HG03558 (cell line): ENCODE measurements around the gene MOCS1.

Experiments
- ATAC-seq: cut with Tn5 transposase; IDR thresholded peaks from one replicate; pipeline ENCODE4 v1.9.1; 2021; ENCODE audit warnings: moderate number of reproducible peaks; ENCODE audit not compliant: unreplicated experiment; ENCODE audit errors: extremely low read depth

MOCS1 gene

DNA sequence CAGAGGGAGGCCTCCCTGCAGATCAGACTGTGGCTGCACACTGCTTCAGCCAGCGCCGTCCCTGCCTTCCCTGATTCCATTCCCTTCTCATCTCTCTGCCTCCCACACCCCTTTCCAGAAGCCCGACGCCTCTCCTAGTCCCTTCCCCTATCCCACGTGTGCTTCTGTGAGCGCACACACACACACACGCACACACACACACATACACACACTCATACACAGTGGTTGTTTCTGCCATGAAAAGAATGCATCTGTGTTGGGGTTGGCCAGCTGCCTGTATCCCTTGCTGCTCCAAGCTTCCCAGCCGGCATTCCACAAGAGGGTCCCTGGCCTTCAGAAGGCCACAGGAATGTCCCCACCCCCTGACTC lies 51.7 kb downstream of the MOCS1 start:
- ATAC-seq = no peak

DNA sequence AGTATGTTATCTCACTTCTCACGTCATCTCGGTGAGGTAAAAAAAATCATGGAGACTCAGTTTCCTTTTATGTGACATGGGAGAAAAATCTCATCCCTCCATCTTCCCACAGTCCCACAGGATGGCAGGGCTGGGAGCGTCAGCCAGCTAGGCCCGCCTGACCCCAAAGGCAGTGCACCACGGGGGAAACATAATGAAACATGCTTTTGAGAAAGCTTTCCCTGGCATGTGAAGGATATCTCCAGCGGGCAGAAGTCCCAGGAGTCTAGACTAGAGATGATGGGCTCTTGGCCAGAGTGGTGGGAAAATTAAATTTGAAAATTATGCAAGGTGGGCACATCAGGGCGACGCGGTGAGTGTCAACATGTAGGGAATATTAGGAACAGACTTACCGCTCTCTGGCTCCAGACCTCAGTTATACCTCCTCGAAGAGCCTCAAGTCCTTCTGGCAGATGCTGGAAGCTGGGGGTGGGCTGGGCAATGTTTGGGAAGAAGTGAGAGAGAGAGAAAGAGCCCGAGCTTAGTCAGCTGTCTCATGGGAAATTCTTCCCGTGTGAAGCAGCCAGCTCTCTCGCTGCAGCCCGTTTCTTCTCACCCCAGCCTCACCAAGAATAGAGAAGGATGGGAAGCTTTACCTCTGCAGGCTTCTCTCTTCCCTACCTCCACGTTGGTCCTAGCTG lies 52.3 kb downstream of the MOCS1 start:
- no peak for ATAC-seq

DNA sequence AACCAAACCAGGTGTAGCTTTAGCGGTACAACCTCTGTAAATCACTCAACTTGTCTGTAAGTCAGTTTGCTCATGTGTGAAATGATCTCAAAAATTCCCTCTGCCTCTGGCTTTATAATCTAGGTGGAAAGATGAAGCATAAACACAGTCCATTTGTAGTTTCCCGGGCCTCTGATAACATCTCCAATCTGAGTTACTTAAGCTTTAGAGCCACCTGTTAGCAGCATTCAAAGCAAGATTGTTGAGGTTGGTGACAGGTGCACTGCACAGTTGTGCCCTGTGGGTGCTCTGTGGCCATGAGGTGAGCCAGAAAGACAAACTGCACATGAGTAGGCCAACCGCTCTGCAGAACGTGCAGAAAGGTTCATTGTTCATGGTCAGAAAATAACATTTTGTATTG lies 53.7 kb downstream of the MOCS1 start:
- no peak for ATAC-seq

DNA sequence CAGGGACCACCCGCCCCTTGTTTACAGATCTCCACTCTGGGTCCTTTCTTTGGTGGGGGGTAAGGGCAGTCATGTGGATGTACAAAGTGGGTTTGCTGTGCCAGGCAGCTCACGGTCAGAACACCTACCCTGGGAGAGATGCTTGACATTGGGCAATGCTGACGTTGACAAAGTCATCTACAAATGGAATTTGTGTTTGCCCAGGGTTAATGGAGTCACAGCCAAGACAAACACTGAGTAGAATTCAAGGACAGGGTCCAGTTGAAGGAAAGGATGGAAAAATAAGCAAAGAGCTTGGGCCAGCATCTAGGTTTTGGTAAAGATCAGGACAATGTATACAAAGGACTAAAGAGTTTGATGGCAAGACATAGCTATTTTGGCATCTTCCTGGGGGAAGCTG lies 54.7 kb downstream of the MOCS1 start:
- no peak for ATAC-seq

DNA sequence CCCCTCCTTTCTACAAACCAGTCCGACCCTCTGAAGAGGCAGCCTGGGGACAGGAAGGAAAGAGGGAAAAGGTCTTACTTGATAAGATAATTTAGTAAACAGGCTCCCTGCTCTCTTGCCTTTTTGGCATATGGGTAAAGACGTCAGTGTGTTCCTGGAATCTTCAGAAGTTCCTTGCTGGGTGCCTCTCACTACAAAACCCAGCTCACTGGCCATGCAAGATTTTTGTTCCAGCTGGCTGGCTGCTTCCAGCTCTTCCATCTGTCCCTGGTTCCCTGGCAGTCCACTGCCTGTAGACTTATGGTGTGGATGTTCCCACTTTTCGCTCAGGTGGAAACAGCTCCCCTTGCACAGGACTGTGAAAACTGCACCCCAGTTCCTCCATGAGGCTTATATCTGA lies 57.4 kb downstream of the MOCS1 start:
- ATAC-seq = no peak

DNA sequence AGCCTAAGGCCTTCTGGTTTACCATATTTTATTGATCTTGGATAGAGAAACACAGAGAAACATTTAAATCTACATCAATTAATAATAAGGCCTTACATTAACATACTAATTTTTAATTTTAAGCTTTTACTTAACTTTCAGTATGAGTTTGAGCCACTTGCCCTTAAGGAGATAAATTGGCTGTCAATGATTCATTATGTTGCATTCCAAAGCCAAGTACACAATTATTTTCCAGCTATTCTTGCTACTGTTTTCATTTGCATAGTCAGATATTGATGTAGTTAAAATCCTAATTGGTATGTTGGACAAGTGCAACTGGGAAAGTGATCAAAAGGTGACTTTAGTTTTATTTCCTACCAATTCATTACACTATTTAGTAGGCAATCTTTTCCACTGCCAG lies 58.2 kb downstream of the MOCS1 start:
- ATAC-seq = no peak

DNA sequence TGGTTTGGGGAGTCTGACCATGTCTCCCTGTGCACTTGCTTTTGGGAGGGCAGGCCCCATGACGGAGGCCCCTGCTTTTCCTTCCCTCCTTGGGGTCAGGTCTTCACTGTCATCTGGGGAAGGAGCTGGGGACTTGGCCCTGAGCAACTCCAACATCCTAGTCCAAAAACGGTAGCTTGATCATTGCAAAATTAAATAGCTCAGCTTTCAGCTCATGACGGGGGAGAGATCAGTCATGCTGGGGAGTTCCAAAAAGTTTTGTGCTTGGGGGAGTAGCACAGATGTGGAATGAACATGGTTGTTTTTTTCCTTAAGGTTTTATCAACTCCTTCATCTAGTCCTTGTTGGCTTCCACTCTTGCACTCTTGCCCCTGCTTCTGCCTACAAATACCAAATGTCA lies 60.8 kb downstream of the MOCS1 start:
- ATAC-seq = no peak

DNA sequence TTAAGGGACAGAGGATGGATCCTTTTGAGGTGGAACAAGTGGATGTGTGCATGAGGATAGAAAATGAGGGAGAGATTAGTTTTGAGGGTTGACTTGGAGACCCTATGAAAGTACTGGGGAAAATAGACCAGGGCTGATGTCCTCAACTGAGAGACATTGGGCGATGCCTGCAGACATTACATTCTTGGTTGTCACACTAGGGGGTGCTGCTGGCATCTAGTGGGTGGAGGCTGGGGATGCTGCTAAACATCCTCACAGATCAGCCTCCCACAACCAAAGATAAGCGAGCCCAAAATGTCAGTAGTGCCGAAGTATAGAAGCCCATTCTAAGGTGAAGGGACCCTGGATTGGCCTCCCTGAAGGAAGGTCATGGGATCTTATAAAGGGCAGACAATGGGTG lies 63.3 kb downstream of the MOCS1 start:
- no peak for ATAC-seq

DNA sequence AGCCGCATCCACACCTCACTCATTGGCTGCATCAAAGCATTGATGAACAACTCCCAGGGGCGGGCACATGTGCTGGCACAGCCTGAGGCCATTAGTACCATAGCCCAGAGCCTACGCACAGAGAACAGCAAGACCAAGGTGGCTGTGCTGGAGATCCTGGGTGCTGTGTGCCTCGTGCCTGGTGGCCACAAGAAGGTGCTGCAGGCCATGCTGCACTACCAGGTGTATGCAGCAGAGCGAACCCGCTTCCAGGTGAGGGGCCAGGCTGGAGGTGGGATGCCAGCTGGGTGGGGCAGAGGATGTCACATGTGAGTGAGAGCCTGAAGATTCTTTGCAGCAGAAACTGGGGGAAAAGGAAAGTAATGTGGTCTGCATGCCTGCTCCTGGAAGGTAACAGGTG lies 66.7 kb downstream of the MOCS1 start:
- ATAC-seq = no peak

DNA sequence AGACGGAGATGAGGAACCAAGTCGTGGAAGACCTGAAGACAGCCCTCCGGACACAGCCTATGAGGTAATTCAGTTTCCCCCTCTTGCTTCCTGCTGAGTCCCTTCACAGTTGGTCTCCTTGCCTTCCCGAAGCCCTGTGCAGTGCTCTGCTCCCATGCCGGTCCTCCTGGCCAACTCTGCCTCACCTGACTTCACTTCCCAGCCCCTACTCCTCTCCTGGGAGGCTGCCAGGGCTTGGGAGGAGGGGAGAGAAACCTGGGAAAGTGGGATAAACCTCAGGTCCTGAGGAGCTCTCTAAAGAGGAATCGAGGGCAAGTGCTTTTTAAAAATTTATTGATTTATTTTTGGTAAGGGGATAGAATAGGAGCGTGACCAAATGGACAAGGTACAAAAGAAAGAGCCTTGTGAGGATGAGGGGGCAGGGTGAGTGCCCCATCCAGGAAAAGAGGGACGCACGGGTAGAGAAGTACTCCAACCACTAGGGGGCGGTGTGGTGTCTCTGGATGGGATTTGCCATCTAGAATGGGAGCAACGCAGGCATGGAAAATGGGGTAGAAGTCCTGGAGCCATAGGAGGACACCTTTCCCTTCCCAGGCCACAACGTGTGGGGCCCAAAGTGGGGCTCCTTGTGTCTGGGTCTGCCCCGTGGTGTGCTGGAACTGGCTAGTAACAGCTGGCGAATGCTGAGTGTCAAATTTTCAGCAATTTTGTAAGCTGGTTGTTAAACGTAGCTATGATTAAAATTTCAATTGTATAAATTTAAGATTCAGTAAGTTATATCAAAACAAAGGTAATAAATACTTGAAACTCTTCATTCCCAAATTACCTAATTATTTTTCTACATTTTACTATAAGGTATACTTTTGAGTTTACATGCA lies 69.0 kb downstream of the MOCS1 start:
- ATAC-seq = no peak

DNA sequence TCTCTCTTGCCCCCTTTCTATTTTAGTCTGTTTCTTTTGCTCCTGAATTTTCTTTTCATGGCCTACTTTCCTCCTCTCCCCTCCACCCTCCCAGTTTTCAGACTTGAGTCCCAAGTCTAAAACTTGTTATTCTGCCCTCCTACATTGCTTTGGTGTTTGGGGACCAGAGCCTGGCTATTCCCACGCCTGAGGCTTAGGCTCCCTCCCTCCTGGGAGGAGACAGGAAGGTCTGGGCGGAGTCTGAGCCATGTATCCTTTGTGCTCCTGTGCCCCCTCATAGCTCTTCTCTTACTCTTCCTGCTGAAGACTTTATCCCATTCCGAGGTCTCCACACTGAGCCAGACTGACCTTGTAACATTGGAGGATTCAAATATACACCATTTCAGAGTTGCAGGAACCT lies 72.6 kb downstream of the MOCS1 start:
- ATAC-seq = no peak

DNA sequence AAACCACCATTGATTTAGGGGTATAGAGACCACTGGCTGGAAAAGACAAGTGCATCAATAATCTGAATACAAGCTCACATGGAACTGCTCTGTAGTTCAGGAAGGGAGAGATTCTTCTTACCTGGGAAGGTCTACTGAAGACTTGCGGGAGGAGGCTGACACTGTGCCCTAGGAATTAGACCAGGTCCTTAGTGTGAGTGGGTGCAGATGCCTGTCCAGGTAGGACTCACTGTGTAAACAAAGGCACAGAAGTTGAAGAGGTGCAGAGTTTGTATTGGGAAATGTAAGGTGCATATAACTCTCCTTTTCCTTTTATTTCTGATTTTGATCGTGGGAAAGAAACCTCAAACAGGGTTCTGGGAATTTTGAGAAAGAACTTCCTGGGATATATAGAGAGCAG lies 75.2 kb downstream of the MOCS1 start:
- ATAC-seq = no peak

DNA sequence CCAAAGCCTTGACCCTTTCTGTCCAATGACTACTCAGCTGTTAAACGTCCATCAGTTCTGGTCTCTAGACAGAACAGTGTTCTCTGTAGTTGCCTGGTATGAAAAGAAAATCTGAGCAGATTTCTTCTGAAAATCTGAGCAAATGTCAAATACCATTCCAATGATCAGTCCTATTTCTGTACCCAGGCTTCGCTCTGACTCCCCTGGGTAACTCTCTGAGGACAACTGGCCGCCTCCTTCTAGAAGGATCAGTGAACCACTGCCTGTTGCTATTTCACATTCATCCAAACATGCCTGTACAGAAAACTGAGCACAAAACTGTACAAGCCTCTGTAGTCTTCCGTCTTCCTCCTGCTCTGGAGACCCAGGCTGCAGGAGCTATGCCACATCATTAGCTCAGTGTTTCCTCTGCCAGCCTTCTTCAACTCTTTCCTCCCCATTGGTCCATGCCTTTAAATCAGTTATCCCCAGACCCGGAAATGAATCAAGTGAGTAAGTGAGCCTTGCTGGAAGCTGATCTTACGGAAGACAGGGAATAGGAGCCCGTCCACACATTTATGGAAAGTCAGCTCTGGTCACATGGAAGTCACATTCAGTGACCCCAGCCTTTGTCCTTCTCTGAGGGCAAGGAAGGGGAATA lies 78.8 kb downstream of the MOCS1 start:
- no peak for ATAC-seq
